Stimulated activated CD4-positive, alpha-beta T cell treated with anti-CD3 and anti-CD28 coated beads, TNF-alpha, amount 100 ng/mL, for 1 hour (primary cell): ENCODE measurements around the gene RERE.

Source experiments
- DNase-seq, 3 donors: peaks; one replicate each; pipeline ENCODE4 v3.0.0-alpha.2; 2020; ENCODE audit warnings: low read depth in 3 of 3, low spot score in 1 of 3

The RERE gene

GRCh38 chr1:8357329-8358101 is 459.9 kb downstream of the RERE start:
- no peak for DNase-seq

GRCh38 chr1:8356256-8357209 is 460.9 kb downstream of the RERE start:
- DNase-seq, result no peak

GRCh38 chr1:8355439-8356255 is 461.8 kb downstream of the RERE start:
- DNase-seq, result no peak

- no peak for DNase-seq
These were observed 463.4 kb downstream of the RERE start for GRCh38 chr1:8354038-8354437.

DNA sequence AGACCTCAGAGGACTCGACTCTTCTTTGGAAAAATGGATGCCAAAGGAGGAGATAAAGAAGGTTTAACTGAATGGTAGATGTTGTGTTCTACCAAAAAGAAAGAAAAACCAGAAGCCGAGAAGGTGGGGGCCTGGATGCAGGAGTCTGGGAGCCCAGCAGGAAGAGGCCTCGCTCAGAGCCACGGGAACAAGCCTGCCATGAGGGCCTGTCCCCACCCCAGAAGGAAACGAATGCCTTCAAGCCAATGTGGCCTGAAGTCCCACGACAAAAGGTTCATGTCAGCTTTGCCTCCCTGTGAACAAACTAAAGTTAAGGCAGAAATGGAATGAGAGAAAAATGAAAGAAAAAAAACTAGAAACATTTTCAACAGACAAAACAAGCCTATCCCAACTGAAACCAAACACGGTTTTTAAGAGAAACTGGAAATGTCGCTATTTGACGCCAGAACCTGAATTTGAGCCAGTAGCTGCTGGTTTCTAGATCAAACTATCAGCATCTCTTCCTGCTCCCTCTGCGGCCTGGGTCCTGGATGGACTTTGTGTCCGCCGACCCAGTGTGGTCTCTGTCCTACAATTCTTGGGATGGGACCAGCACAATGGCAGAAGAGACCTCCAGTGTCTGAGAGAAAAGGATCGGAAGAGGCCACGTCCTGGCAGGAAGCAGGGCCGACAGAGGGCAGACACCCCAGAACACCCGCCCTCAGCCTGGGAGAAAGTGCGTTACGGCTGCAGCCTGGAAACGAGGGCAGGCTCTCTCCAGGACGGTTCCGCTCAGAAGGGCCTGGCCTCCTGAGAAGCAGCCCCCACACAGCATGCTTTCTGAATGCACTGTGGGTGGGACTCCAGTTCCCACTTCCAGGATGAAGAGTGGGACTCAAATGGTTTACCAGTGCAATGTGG is 464.3 kb downstream of the RERE start:
- DNase-seq, result no peak

DNA sequence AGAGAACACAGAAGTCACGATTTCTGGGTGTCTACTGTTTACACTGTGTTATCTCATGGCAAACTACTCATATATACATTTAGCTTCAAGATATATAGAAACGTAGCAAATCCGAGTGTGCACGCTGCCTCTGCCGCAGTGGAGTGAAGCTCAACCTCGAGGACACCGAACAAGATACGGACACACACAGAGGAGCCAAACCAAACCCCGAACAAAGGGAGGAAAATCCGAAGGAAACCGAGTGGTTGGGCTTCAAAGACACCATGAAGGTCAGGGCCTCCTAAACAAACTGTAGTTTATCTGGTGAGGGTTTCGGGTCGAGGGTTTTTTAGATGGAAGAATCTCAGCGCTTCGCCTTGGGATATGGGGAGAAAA is 465.0 kb downstream of the RERE start:
- no peak for DNase-seq

- DNase-seq, result no peak
These were observed 465.6 kb downstream of the RERE start for GRCh38 chr1:8351693-8352470.

GRCh38 chr1:8350914-8351684 is 466.3 kb downstream of the RERE start:
- no peak for DNase-seq

DNA sequence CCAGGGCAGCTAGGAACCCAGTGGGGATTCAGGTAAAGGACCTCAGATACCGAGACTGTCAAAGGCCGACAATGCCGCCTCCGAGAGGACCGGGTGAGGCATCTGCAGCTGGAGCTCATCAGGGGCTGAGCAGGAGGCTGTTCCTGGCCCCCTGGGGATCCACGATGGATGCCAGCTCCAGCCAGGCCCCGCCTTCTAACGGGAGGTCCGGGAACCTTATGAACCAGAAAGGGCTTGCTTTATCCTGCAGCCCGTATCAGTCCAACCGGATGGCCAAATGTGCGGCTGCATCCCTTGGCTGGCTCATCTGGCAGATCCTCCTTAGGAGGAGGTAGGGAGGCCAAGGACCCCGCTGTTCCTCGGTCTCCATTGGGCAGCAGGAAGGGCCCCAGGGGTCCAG is 467.5 kb downstream of the RERE start:
- DNase-seq, result no peak

- no peak for DNase-seq
These were observed 468.0 kb downstream of the RERE start for GRCh38 chr1:8349473-8349865.

DNA sequence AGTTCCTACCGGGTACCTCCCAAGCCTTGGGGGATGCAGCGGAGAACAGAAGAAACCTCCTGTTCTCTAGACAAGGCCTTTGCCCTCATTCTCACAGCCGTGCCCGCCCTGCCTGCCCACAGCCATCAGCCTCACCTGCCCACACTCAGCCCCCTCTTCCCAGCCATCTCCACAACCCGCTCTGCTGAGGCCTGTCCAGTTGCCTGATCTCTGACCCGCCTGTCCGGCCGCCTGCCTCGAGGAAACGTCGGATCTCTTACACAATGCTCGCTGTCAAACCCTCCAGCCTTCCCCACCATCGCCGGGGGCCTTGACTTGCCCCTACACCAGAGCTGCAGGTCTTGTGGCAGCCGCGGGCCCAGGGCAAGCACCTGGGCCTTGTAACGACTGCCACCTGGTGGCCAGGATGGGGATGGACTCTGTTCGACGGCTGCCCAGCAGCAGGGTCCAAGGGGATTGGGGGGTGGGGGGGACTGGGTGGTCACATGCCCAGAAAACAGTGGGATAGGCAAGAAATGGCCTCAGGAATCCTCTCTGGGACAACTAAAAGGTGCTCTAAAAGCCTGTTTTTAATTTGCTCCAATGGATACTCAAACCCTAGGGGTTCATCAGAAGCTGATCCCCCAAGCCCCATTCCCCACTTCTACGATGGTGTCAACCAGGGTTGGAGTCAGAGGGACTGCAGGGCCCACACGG is 468.5 kb downstream of the RERE start:
- DNase-seq, result peak; percentile 10 to 62 (median 46)

GRCh38 chr1:8348047-8348776 is 469.2 kb downstream of the RERE start:
- no peak for DNase-seq

GRCh38 chr1:8347635-8348034 is 469.8 kb downstream of the RERE start:
- no peak for DNase-seq

DNA sequence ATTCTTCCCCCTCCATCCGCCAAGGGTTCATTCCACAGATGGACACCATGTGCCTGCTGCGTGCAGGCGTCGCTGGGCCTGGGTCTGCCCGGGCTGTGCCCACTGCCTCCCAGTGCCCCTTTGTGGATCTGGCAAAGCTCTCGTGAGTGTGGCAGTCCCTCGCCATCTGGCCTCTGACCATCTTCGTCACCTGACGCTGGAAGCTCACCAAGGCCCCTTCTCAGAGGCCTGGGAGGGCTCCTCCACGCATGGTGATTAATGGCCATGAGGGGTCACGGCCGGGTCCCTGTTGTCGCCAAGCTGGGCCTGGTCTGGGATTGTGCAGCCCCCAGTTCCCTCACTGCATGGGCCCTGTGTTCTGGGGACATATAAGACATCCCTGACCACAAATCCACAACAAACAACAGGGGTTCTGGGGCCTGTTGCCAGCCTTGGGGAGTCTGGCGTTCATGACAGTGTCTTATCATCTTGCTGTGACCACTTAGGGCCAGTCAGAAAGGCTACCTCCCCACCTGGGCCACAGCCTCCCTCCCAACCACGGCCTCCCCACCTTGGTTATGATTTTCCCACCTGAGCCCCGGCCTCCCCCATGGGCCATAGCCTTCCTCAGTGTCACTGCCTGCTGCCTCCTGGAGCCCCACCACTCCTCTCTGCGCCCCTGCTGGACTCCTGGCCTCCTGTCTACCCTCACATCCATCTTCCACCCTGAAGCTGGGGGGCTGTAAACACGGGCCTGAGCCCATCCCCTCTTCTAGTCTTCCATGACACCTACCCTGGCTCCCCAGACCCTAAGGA is 471.6 kb downstream of the RERE start:
- DNase-seq, result no peak

GRCh38 chr1:8344893-8345507 is 472.4 kb downstream of the RERE start:
- DNase-seq, result no peak

DNA sequence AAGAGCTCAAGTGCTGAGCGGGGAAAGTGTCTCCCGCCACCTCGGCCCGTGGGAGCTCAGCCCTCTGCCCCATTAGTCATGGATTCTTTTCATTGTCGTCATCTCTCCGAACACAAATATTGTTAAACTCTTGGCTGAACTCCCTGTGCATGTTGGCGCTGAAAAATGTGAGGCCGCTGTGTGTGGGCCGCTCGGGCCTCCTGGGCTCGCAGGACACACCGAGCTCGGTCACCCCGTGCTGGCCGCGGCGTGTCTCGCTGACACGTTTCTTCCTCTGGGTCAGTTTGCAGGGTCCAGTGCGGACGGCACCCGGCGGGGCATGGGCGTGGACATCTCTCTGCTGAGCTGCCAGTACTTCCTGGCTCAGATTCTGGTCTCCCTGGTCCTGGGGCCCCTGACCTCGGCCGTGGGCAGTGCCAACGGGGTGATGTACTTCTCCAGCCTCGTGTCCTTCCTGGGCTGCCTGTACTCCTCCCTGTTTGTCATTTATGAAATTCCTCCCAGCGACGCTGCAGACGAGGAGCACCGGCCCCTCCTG is 473.9 kb downstream of the RERE start:
- no peak for DNase-seq
